Suprapubic skin (tissue), 4 donors: Measurements from ENCODE around the gene ZNF224. TPM values are rescaled to one million over a fixed set of nuclear protein-coding genes. Genes with fewer than 3 reads are reported as not detected.

Experiments used
- DNase-seq, 2 donors: peaks; one replicate each; pipeline ENCODE4 v3.0.0-alpha.2; 2019; ENCODE audit warnings: low spot score in 2 of 2
- H3K27ac ChIP-seq: fragments of 200-600 bp; sonication (generic); one replicate; pipeline ENCODE4 v1.5.1; 2019
- H3K27me3 ChIP-seq: fragments of 200-600 bp; sonication (generic); one replicate; pipeline ENCODE4 v1.5.1; 2019
- H3K36me3 ChIP-seq: fragments of 200-600 bp; sonication (generic); one replicate; pipeline ENCODE4 v1.5.1; 2019
- H3K4me1 ChIP-seq: fragments of 200-600 bp; sonication (generic); one replicate; pipeline ENCODE4 v1.5.1; 2019
- H3K4me3 ChIP-seq: fragments of 200-600 bp; sonication (generic); one replicate; pipeline ENCODE4 v1.5.1; 2019; ENCODE audit warnings: mild to moderate bottlenecking
- H3K9me3 ChIP-seq: fragments of 200-600 bp; sonication (generic); one replicate; pipeline ENCODE4 v1.5.1; 2019
- CTCF ChIP-seq, 2 donors: fragments of 200-600 bp in 1 of 2; fragments of 450-650 bp in 1 of 2; sonication (generic) in 1 of 2; IDR thresholded peaks; one replicate each; pipeline ENCODE4 v1.5.1; 2016 to 2019; ENCODE audit warnings: antibody characterized with exemption in 2 of 2, mild to moderate bottlenecking in 1 of 2, moderate library complexity in 1 of 2
- EP300 ChIP-seq: sonication (generic); formaldehyde crosslinking; IDR thresholded peaks from one replicate; pipeline ENCODE4 v1.6.1; 2017; ENCODE audit warnings: antibody characterized with exemption
- POLR2A ChIP-seq, 2 donors: fragments of 450-650 bp; IDR thresholded peaks; one replicate each; pipeline ENCODE4 v1.6.1; 2017; ENCODE audit warnings: antibody characterized with exemption in 2 of 2, mild to moderate bottlenecking in 2 of 2, moderate library complexity in 2 of 2
- POLR2AphosphoS5 ChIP-seq, 3 donors: sonication (generic); formaldehyde crosslinking; IDR thresholded peaks; one replicate each; pipeline ENCODE4 v1.6.1; 2017; ENCODE audit warnings: antibody characterized with exemption in 3 of 3
- WGBS: methylation state at CpG from one replicate; pipeline ENCODE4 v1.1.5; 2018; 5-methylcytosine and 5-hydroxymethylcytosine counted together
- total RNA-seq, 4 donors: library from RNA; depleted of rRNA; stranded (reverse); fragments of >200 nt; gene quantifications; one replicate each; pipeline ENCODE4 v1.1.0, GENCODE V29; 2016

The ZNF224 gene
- total RNA-seq, 4 donors from 2014 or later, result 11.5 to 43.9 (median 19.8) TPM

- H3K4me1 ChIP-seq, result no peaks in the 10 kb centered on the region
- peaks cover 77% of the 10 kb centered on the region for H3K36me3 ChIP-seq
- TF ChIP-seq EP300 (no peak), CTCF (IDR thresholded peaks at IDR 0.05) (no peak), POLR2AphosphoS5 (IDR thresholded peaks at IDR 0.05) (no peak), POLR2A (IDR thresholded peaks at IDR 0.05) (no peak)
- 100% methylated on average over 2 of the region's 2 CpGs for WGBS
- peaks cover 12% of the 10 kb centered on the region for H3K9me3 ChIP-seq
- no peaks in the 10 kb centered on the region for H3K27me3 ChIP-seq
- DNase-seq, result no peak
- H3K27ac ChIP-seq, result no peak overlapping the region
- no peak overlapping the region for H3K4me3 ChIP-seq
Observed at GRCh38 chr19:44059229-44059628, 34.9 kb upstream of the ZNF224 start.

- Histone ChIP-seq H3K4me1 (no peaks in the 10 kb centered on the region), H3K27ac (no peak overlapping the region), H3K27me3 (no peaks in the 10 kb centered on the region), H3K9me3 (peaks cover 18% of the 10 kb centered on the region), H3K36me3 (peaks cover 82% of the 10 kb centered on the region), H3K4me3 (no peak overlapping the region)
- no peak for DNase-seq
- TF ChIP-seq POLR2A (IDR thresholded peaks at IDR 0.05), result no peak
- no peak for TF ChIP-seq EP300
- TF ChIP-seq CTCF (IDR thresholded peaks at IDR 0.05), result no peak
- TF ChIP-seq POLR2AphosphoS5 (IDR thresholded peaks at IDR 0.05), result no peak
- WGBS, result 96% methylated on average over 1 of the region's 1 CpG
Observed at GRCh38 chr19:44061038-44061437, 33.1 kb upstream of the ZNF224 start.

GRCh38 chr19:44066305-44066704 lies 27.9 kb upstream of the ZNF224 start:
- no peak for TF ChIP-seq CTCF (IDR thresholded peaks at IDR 0.05)
- no peak for TF ChIP-seq EP300
- no peak for TF ChIP-seq POLR2A (IDR thresholded peaks at IDR 0.05)
- TF ChIP-seq POLR2AphosphoS5 (IDR thresholded peaks at IDR 0.05), result no peak
- Histone ChIP-seq H3K4me1 (peaks cover 3% of the 10 kb centered on the region), H3K27me3 (no peaks in the 10 kb centered on the region), H3K4me3 (no peak overlapping the region), H3K27ac (no peak overlapping the region), H3K36me3 (peaks cover 61% of the 10 kb centered on the region), H3K9me3 (peaks cover 47% of the 10 kb centered on the region)
- DNase-seq, result no peak
- 78% methylated on average over 3 of the region's 3 CpGs for WGBS

DNA sequence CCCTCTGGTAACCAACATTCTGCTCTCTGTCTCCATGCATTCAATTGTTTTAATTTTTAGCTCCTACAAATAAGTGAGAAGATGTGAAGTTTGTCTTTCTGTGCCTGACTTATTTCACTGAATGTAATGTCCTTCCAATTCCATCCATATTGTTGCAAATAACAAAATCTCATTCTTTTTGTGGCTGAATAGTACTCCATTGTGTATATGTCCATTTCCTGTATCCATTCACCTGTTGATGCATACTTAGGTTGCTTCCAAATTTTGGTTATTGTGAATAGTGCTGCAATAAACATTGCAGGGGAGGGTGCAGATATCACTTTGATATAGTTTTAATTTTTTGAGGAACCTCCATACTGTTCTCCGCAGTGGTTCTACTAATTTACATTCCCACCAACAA lies 24.7 kb upstream of the ZNF224 start:
- TF ChIP-seq POLR2AphosphoS5 (IDR thresholded peaks at IDR 0.05) (no peak), POLR2A (IDR thresholded peaks at IDR 0.05) (no peak), CTCF (IDR thresholded peaks at IDR 0.05) (no peak), EP300 (no peak)
- Histone ChIP-seq H3K9me3 (peaks cover 34% of the 10 kb centered on the region), H3K36me3 (peaks cover 30% of the 10 kb centered on the region), H3K4me3 (no peak overlapping the region), H3K27me3 (no peaks in the 10 kb centered on the region), H3K27ac (no peak overlapping the region), H3K4me1 (peaks cover 19% of the 10 kb centered on the region)
- 93% methylated on average over 1 of the region's 1 CpG for WGBS
- DNase-seq, result no peak

GRCh38 chr19:44071824-44072542 lies 22.2 kb upstream of the ZNF224 start, which contains the start of gene ZNF284:
TSS of gene ZNF284 (plus strand) at chr19:44072159. CDS start at chr19:44076390, 4,231 bp downstream.
- H3K27me3 ChIP-seq, result no peaks in the 10 kb centered on the region
- peaks cover 19% of the 10 kb centered on the region for H3K4me1 ChIP-seq
- H3K9me3 ChIP-seq, result peaks cover 22% of the 10 kb centered on the region
- H3K27ac ChIP-seq, result no peak within 1 kb of the TSS
- WGBS, result 0% methylated on average over 10 of the region's 40 CpGs
- DNase-seq, result peak; percentile 87 to 89
- peak within 1 kb of the TSS; percentile 61 for H3K4me3 ChIP-seq
- TF ChIP-seq POLR2AphosphoS5 (IDR thresholded peaks at IDR 0.05) (peak in 1 of 3 donors; percentile 50), CTCF (IDR thresholded peaks at IDR 0.05) (no peak)
- peaks cover 8% of the 10 kb centered on the region for H3K36me3 ChIP-seq
